Measurements from ENCODE around the gene C1S.

C1S gene

GRCh38 chr12:7079826-7080125, 19.3 kb downstream of the C1S start:
- H3K27me3 Mint-ChIP-seq, result no peaks in the 10 kb centered on the region
- peaks cover 4% of the 10 kb centered on the region for H3K9me3 Mint-ChIP-seq (ENCODE audit: low read depth)
- H3K27ac Mint-ChIP-seq, result no peak overlapping the region
- no peaks in the 10 kb centered on the region for H3K4me1 Mint-ChIP-seq (ENCODE audit: low read depth)
- peaks cover 5% of the 10 kb centered on the region for H3K36me3 Mint-ChIP-seq
- H3K4me3 Mint-ChIP-seq, result no peak overlapping the region

GRCh38 chr12:7081037-7081436, 20.5 kb downstream of the C1S start:
- H3K9me3 Mint-ChIP-seq (ENCODE audit: low read depth), result peaks cover 4% of the 10 kb centered on the region
- H3K36me3 Mint-ChIP-seq, result peaks cover 5% of the 10 kb centered on the region
- H3K27ac Mint-ChIP-seq, result no peak overlapping the region
- no peak overlapping the region for H3K4me3 Mint-ChIP-seq
- H3K27me3 Mint-ChIP-seq, result no peaks in the 10 kb centered on the region
- no peaks in the 10 kb centered on the region for H3K4me1 Mint-ChIP-seq (ENCODE audit: low read depth)

- Mint-ChIP-seq H3K4me1 (ENCODE audit: low read depth) (no peaks in the 10 kb centered on the region), H3K36me3 (peaks cover 5% of the 10 kb centered on the region), H3K9me3 (ENCODE audit: low read depth) (peaks cover 4% of the 10 kb centered on the region), H3K27me3 (no peaks in the 10 kb centered on the region), H3K27ac (no peak overlapping the region), H3K4me3 (no peak overlapping the region)
Observed at GRCh38 chr12:7083125-7083524, 22.6 kb downstream of the C1S start.

GRCh38 chr12:7089196-7089871, 28.8 kb downstream of the C1S start:
- Mint-ChIP-seq H3K27ac (no peak overlapping the region), H3K36me3 (peaks cover 2% of the 10 kb centered on the region), H3K27me3 (no peaks in the 10 kb centered on the region), H3K9me3 (ENCODE audit: low read depth) (no peaks in the 10 kb centered on the region), H3K4me3 (no peak overlapping the region), H3K4me1 (ENCODE audit: low read depth) (peaks cover 6% of the 10 kb centered on the region)

- no peaks in the 10 kb centered on the region for H3K9me3 Mint-ChIP-seq (ENCODE audit: low read depth)
- H3K36me3 Mint-ChIP-seq, result peaks cover 2% of the 10 kb centered on the region
- no peak overlapping the region for H3K4me3 Mint-ChIP-seq
- H3K27me3 Mint-ChIP-seq, result no peaks in the 10 kb centered on the region
- H3K27ac Mint-ChIP-seq, result no peak overlapping the region
- peaks cover 6% of the 10 kb centered on the region for H3K4me1 Mint-ChIP-seq (ENCODE audit: low read depth)
Observed at GRCh38 chr12:7090222-7090998, 29.9 kb downstream of the C1S start.

- Mint-ChIP-seq H3K27me3 (no peaks in the 10 kb centered on the region), H3K4me1 (ENCODE audit: low read depth) (peaks cover 6% of the 10 kb centered on the region), H3K4me3 (no peak overlapping the region), H3K36me3 (peaks cover 2% of the 10 kb centered on the region), H3K27ac (no peak overlapping the region), H3K9me3 (ENCODE audit: low read depth) (no peaks in the 10 kb centered on the region)
Observed at GRCh38 chr12:7091171-7091570, 30.7 kb downstream of the C1S start.

- H3K27ac Mint-ChIP-seq, result no peak overlapping the region
- H3K4me3 Mint-ChIP-seq, result peak overlapping the region; percentile 83
- H3K36me3 Mint-ChIP-seq, result peaks cover 2% of the 10 kb centered on the region
Observed at GRCh38 chr12:7091660-7092228, 31.2 kb downstream of the C1S start.

GRCh38 chr12:7092229-7092985, 31.9 kb downstream of the C1S start, which contains the start of gene C1R:
TSS of gene C1R (minus strand) at chr12:7092445. CDS start at chr12:7092388, 57 bp downstream.
- Mint-ChIP-seq H3K36me3 (peaks cover 2% of the 10 kb centered on the region), H3K4me3 (peak within 1 kb of the TSS; percentile 83), H3K9me3 (ENCODE audit: low read depth) (no peaks in the 10 kb centered on the region), H3K4me1 (ENCODE audit: low read depth) (peaks cover 6% of the 10 kb centered on the region), H3K27me3 (no peaks in the 10 kb centered on the region), H3K27ac (no peak within 1 kb of the TSS)

More at GRCh38 chr12:7091660-7092228, 31.2 kb downstream of the C1S start:
- Mint-ChIP-seq H3K4me1 (ENCODE audit: low read depth) (peaks cover 6% of the 10 kb centered on the region), H3K27me3 (no peaks in the 10 kb centered on the region), H3K9me3 (ENCODE audit: low read depth) (no peaks in the 10 kb centered on the region)

- Mint-ChIP-seq H3K9me3 (ENCODE audit: low read depth) (no peaks in the 10 kb centered on the region), H3K4me3 (no peak overlapping the region), H3K27ac (no peak overlapping the region), H3K27me3 (no peaks in the 10 kb centered on the region), H3K4me1 (ENCODE audit: low read depth) (peaks cover 6% of the 10 kb centered on the region), H3K36me3 (peaks cover 2% of the 10 kb centered on the region)
Observed at GRCh38 chr12:7092986-7093460, 32.5 kb downstream of the C1S start.

- Mint-ChIP-seq H3K4me1 (ENCODE audit: low read depth) (peaks cover 6% of the 10 kb centered on the region), H3K36me3 (peaks cover 2% of the 10 kb centered on the region), H3K4me3 (no peak overlapping the region), H3K27me3 (no peaks in the 10 kb centered on the region), H3K27ac (no peak overlapping the region), H3K9me3 (ENCODE audit: low read depth) (no peaks in the 10 kb centered on the region)
Observed at GRCh38 chr12:7093486-7093885, 33.0 kb downstream of the C1S start.

GRCh38 chr12:7093892-7094291, 33.4 kb downstream of the C1S start:
- Mint-ChIP-seq H3K4me3 (no peak overlapping the region), H3K27me3 (no peaks in the 10 kb centered on the region), H3K9me3 (ENCODE audit: low read depth) (no peaks in the 10 kb centered on the region), H3K4me1 (ENCODE audit: low read depth) (peaks cover 6% of the 10 kb centered on the region), H3K36me3 (peaks cover 2% of the 10 kb centered on the region), H3K27ac (no peak overlapping the region)

- peak overlapping the region; percentile 41 for H3K27ac Mint-ChIP-seq
- H3K9me3 Mint-ChIP-seq (ENCODE audit: low read depth), result no peaks in the 10 kb centered on the region
- H3K4me3 Mint-ChIP-seq, result no peak overlapping the region
Observed at GRCh38 chr12:7096006-7096932, 35.8 kb downstream of the C1S start.

GRCh38 chr12:7096979-7097378, 36.5 kb downstream of the C1S start:
- Mint-ChIP-seq H3K27ac (no peak overlapping the region), H3K4me3 (no peak overlapping the region), H3K36me3 (no peaks in the 10 kb centered on the region), H3K27me3 (no peaks in the 10 kb centered on the region), H3K4me1 (ENCODE audit: low read depth) (peaks cover 5% of the 10 kb centered on the region), H3K9me3 (ENCODE audit: low read depth) (no peaks in the 10 kb centered on the region)

More at GRCh38 chr12:7096006-7096932, 35.8 kb downstream of the C1S start:
- Mint-ChIP-seq H3K36me3 (no peaks in the 10 kb centered on the region), H3K4me1 (ENCODE audit: low read depth) (peaks cover 6% of the 10 kb centered on the region), H3K27me3 (no peaks in the 10 kb centered on the region)
